ENCODE results near the gene NCKAP5. TPM values are rescaled to one million over a fixed set of nuclear protein-coding genes. Genes with fewer than 3 reads are reported as not detected.
A peak's percentile ranks its signal among the peaks of the same experiment; 100 is the strongest.

Gene NCKAP5
- total and polyA plus RNA-seq, 2 experiments from 2014 or later, result 0.21 to 0.31 TPM

GRCh38 chr2:133235968-133236367, 332.3 kb downstream of the NCKAP5 start:
- TF ChIP-seq, protein P1, sequence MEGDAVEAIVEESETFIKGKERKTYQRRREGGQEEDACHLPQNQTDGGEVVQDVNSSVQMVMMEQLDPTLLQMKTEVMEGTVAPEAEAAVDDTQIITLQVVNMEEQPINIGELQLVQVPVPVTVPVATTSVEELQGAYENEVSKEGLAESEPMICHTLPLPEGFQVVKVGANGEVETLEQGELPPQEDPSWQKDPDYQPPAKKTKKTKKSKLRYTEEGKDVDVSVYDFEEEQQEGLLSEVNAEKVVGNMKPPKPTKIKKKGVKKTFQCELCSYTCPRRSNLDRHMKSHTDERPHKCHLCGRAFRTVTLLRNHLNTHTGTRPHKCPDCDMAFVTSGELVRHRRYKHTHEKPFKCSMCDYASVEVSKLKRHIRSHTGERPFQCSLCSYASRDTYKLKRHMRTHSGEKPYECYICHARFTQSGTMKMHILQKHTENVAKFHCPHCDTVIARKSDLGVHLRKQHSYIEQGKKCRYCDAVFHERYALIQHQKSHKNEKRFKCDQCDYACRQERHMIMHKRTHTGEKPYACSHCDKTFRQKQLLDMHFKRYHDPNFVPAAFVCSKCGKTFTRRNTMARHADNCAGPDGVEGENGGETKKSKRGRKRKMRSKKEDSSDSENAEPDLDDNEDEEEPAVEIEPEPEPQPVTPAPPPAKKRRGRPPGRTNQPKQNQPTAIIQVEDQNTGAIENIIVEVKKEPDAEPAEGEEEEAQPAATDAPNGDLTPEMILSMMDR (IDR thresholded peaks at IDR 0.05; ENCODE audit: low read depth, low read length), result no peak
- Histone ChIP-seq H3K36me3 (no peaks in the 10 kb centered on the region), H3K4me1 (ENCODE audit: low read depth) (peaks cover 16% of the 10 kb centered on the region), H3K27me3 (no peaks in the 10 kb centered on the region), H3K27ac (no peak overlapping the region), H3K4me3 (no peak overlapping the region), H3K9me3 (ENCODE audit: low read depth) (no peaks in the 10 kb centered on the region)
- DNase-seq (ENCODE audit: low read depth in 1 of 2, low spot score in 1 of 2), result no peak

DNA sequence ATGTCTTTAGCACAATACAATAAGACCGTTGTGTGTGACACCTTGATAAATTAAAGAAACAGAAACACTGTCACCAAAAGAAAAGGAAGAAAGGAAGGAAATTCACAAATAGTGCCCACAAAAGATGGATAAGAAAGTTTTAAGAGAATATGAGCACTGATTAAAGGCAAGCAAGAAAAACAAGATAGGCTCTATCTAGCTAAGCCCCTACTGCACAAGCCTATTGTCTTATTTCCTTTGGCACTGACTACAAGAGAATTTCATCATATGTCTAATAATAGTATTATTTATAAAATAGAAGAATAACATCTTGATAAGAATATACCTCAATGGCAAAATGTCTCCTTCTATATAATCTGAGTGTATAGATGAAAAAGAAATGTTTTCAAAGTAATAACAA, 335.7 kb downstream of the NCKAP5 start:
- TF ChIP-seq, protein P1 (IDR thresholded peaks at IDR 0.05; ENCODE audit: low read depth, low read length), result no peak
- no peaks in the 10 kb centered on the region for H3K27me3 ChIP-seq
- H3K4me3 ChIP-seq, result no peak overlapping the region
- H3K36me3 ChIP-seq, result no peaks in the 10 kb centered on the region
- peaks cover 16% of the 10 kb centered on the region for H3K4me1 ChIP-seq (ENCODE audit: low read depth)
- no peaks in the 10 kb centered on the region for H3K9me3 ChIP-seq (ENCODE audit: low read depth)
- no peak overlapping the region for H3K27ac ChIP-seq
- peak in 1 of 2 donors; percentile 2 for DNase-seq (ENCODE audit: low read depth in 1 of 2, low spot score in 1 of 2)

DNA sequence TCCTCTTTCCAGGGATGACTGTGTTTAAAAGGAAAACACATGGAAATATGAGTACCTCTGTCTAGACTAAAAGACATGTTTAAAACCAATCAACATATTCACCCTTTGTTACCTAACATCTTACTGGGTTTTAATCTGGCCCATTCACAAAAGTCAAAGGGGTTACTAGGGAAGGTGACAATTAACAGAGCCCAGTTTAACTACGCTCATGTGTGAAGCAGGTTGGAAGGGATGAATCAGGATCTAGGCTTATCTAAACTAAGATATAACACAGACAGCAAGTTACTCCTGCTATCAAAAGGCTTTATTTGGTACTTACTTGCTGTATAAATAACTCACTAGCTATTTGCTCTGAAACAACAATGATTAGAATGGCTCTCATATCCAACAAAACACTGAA, 337.0 kb downstream of the NCKAP5 start:
- TF ChIP-seq, protein P1 (IDR thresholded peaks at IDR 0.05; ENCODE audit: low read depth, low read length), result no peak
- DNase-seq (ENCODE audit: low read depth in 1 of 2, low spot score in 1 of 2), result no peak
- Histone ChIP-seq H3K4me1 (ENCODE audit: low read depth) (peaks cover 16% of the 10 kb centered on the region), H3K9me3 (ENCODE audit: low read depth) (no peaks in the 10 kb centered on the region), H3K27me3 (no peaks in the 10 kb centered on the region), H3K27ac (no peak overlapping the region), H3K36me3 (no peaks in the 10 kb centered on the region), H3K4me3 (no peak overlapping the region)

DNA sequence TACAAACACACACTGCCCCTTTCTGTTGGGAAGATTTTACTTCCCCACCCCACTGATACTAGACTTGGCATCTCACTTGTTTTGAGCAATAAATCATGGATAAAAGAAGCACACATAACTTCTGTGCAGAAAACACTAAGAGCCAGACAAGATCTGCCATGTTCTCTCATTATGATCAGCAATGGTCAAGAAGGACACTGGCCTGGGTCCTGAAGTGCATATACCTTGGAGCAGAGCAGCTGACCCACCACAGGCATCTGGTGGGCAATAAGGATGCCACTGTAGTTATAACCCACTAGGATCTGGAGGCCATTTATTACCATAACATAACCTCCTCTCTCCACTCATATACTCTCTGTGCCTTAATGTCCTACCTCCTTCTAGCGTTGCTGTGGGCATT, 338.3 kb downstream of the NCKAP5 start:
- peak in 1 of 2 donors; percentile 8 for DNase-seq (ENCODE audit: low read depth in 1 of 2, low spot score in 1 of 2)
- Histone ChIP-seq H3K4me1 (ENCODE audit: low read depth) (peaks cover 16% of the 10 kb centered on the region), H3K27ac (no peak overlapping the region), H3K27me3 (no peaks in the 10 kb centered on the region), H3K9me3 (ENCODE audit: low read depth) (no peaks in the 10 kb centered on the region), H3K36me3 (no peaks in the 10 kb centered on the region), H3K4me3 (no peak overlapping the region)
- TF ChIP-seq, protein P1 (IDR thresholded peaks at IDR 0.05; ENCODE audit: low read depth, low read length), result no peak

- H3K36me3 ChIP-seq, result no peaks in the 10 kb centered on the region
- H3K27me3 ChIP-seq, result no peaks in the 10 kb centered on the region
- no peak overlapping the region for H3K27ac ChIP-seq
- H3K9me3 ChIP-seq (ENCODE audit: low read depth), result no peaks in the 10 kb centered on the region
- no peak for DNase-seq (ENCODE audit: low read depth in 1 of 2, low spot score in 1 of 2)
- no peaks in the 10 kb centered on the region for H3K4me1 ChIP-seq (ENCODE audit: low read depth)
- H3K4me3 ChIP-seq, result no peak overlapping the region
- TF ChIP-seq, protein P1 (IDR thresholded peaks at IDR 0.05; ENCODE audit: low read depth, low read length), result no peak
These were observed 345.0 kb downstream of the NCKAP5 start for GRCh38 chr2:133223226-133223625.

- Histone ChIP-seq H3K36me3 (no peaks in the 10 kb centered on the region), H3K4me1 (ENCODE audit: low read depth) (no peaks in the 10 kb centered on the region), H3K27ac (no peak overlapping the region), H3K27me3 (no peaks in the 10 kb centered on the region), H3K4me3 (no peak overlapping the region), H3K9me3 (ENCODE audit: low read depth) (no peaks in the 10 kb centered on the region)
- DNase-seq (ENCODE audit: low read depth in 1 of 2, low spot score in 1 of 2), result no peak
- TF ChIP-seq, protein P1 (IDR thresholded peaks at IDR 0.05; ENCODE audit: low read depth, low read length), result no peak
These were observed 346.9 kb downstream of the NCKAP5 start for GRCh38 chr2:133221398-133221797.

Data from cardiac muscle cell (in vitro differentiated cells and primary cell).